Omental fat pad (tissue), 4 donors: Measurements from ENCODE around the gene SPTBN1. TPM values are rescaled to one million over a fixed set of nuclear protein-coding genes. Genes with fewer than 3 reads are reported as not detected.

Experiments
- ATAC-seq: fragments of 150-250 bp; one replicate; pipeline ENCODE4 v1.9.1; 2016; ENCODE audit warnings: mild to moderate bottlenecking, moderate library complexity; ENCODE audit not compliant: low FRiP score
- DNase-seq: peaks from one replicate; pipeline ENCODE4 v3.0.0-alpha.2; 2019; ENCODE audit warnings: low spot score
- total RNA-seq, 4 donors: library from RNA; depleted of rRNA; stranded (reverse); fragments of >200 nt; gene quantifications; one replicate each; pipeline ENCODE4 v1.1.0, GENCODE V29; 2016
- TF ChIP-seq, protein P1 (sequence below), 3 donors: fragments of 450-650 bp; IDR thresholded peaks; one replicate each; pipeline ENCODE4 v1.5.1; 2016 to 2017; ENCODE audit warnings: antibody characterized with exemption in 3 of 3, mild to moderate bottlenecking in 3 of 3, moderate library complexity in 2 of 3

The SPTBN1 gene
- total RNA-seq, 4 donors from 2014 or later, result 681 to 1,046 (median 964) TPM

DNA sequence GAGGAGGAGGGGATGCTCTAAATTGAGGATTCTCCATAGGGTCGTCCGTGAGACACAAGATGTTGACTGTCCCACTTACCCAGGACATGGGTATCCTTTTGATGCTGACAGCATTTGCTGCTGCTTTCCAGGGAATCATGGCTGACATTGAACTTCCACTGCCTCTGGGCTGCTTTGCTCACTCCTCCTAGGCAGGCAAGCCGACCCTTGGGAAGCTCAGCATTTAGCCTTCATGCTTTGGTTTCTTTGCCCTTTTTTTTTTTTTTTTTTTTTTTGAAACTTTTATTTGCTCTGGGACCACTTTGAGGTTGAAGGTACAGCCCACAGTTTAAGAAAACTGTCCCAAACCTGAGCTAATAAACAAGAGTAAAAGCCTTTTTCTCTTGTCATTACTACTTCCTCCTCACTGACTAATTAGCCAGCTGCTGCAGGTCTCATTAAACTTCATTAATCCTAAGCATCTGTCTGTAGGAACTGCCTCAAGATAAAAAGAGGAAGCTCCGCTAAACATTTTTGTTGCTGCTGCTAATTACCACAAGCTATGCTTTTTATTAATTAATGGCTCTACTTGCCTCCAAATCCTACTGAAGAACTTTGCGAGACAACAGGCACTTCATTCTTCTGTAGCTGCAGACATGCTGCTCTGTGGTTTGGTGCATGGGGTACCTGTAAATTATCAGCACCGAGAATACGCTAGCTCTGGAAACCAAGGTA is 125.4 kb downstream of the SPTBN1 start:
- TF ChIP-seq, protein P1, sequence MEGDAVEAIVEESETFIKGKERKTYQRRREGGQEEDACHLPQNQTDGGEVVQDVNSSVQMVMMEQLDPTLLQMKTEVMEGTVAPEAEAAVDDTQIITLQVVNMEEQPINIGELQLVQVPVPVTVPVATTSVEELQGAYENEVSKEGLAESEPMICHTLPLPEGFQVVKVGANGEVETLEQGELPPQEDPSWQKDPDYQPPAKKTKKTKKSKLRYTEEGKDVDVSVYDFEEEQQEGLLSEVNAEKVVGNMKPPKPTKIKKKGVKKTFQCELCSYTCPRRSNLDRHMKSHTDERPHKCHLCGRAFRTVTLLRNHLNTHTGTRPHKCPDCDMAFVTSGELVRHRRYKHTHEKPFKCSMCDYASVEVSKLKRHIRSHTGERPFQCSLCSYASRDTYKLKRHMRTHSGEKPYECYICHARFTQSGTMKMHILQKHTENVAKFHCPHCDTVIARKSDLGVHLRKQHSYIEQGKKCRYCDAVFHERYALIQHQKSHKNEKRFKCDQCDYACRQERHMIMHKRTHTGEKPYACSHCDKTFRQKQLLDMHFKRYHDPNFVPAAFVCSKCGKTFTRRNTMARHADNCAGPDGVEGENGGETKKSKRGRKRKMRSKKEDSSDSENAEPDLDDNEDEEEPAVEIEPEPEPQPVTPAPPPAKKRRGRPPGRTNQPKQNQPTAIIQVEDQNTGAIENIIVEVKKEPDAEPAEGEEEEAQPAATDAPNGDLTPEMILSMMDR (IDR thresholded peaks at IDR 0.05), result no peak
- DNase-seq (no peak), ATAC-seq (no peak)

GRCh38 chr2:54582987-54583386 is 126.9 kb downstream of the SPTBN1 start:
- TF ChIP-seq, protein P1 (IDR thresholded peaks at IDR 0.05), result no peak
- ATAC-seq (no peak), DNase-seq (no peak)

DNA sequence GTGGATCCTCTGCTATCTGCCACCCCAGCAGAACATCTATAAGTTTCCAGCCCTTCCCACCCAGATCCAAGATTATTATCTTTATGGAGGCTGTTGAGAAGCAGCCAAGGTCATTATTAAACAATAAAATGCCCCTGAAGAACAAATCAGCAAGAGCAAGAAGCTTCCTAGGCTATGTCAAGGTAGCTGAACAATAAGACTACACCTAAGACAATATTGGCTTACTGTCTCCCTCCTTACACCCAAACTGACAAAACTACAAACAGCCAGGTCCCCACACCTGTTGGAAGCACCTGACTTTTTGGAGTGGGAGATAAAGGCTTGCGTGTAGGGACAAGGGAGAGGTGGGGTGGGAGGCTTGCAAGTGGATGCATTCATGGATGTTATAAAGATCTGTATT is 128.5 kb downstream of the SPTBN1 start:
- no peak for ATAC-seq

DNA sequence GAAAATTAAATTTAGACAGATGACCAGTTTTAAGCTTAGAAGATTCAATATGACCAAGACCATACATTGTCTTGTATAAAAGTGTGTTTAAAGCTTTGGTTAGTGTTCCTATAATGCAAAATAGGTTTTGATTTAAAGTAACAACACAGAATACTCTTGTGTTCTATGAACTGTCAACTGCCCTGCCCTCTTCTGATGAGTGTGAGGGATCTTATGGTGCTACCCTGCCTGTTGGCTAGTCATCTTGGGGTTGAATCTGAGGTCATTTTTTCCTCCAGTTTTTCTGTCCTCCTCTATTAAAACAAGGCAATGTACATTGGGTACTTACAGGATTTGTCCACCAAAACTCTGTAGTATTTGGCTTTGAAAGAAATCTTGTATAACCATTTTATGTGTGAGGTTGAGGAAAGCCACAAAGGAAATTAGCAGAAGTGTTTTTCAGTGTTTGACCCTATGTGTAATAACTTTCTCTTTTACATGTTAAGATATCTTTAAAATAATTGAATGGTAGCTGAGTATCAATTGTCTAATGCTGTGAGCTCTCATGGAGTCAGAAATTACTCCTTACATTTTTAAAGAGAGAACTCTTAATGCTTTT is 129.1 kb downstream of the SPTBN1 start:
- TF ChIP-seq, protein P1 (IDR thresholded peaks at IDR 0.05), result no peak
- no peak for DNase-seq

More for the DNA sequence above, 128.5 kb downstream of the SPTBN1 start:
- no peak for DNase-seq
- TF ChIP-seq, protein P1 (IDR thresholded peaks at IDR 0.05), result no peak

GRCh38 chr2:54586062-54586461 is 129.9 kb downstream of the SPTBN1 start:
- TF ChIP-seq, protein P1 (IDR thresholded peaks at IDR 0.05), result no peak
- no peak for ATAC-seq

More for the DNA sequence above, 129.1 kb downstream of the SPTBN1 start:
- no peak for ATAC-seq

DNA sequence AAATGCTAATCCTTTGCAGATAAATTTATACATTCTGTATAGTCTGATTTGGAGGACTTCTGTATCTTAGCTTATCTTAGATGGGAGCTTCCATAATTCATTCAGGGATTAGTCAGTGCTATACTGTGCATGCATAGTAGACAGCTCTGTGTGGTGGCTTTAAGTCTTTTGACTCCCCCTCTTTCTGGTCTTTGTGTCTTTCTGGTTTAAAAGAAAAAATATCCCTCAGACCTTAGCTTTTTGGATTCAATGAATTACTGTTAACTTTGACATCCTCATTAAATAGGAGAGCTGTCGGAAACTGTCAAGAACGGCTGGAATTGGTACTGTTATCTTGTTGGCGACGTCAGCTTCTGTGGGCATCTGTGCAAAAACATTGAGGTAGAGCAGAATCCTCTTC is 130.4 kb downstream of the SPTBN1 start:
- no peak for ATAC-seq
- TF ChIP-seq, protein P1 (IDR thresholded peaks at IDR 0.05), result no peak
- no peak for DNase-seq

More at GRCh38 chr2:54586062-54586461, 129.9 kb downstream of the SPTBN1 start:
- DNase-seq, result no peak
